Sigmoid colon (tissue), 7 donors: Measurements from ENCODE around the gene PRRT2. TPM values are rescaled to one million over a fixed set of nuclear protein-coding genes. Genes with fewer than 3 reads are reported as not detected.

Source experiments
- DNase-seq: peaks from one replicate; pipeline ENCODE4 v3.0.0-alpha.2; 2019
- H3K27ac ChIP-seq, 4 donors: fragments of 200-600 bp; sonication (generic); one replicate each; pipeline ENCODE4 v1.5.1; 2016 to 2019; ENCODE audit warnings: mild to moderate bottlenecking in 1 of 4
- H3K27me3 ChIP-seq, 3 donors: fragments of 200-600 bp; sonication (generic); one replicate each; pipeline ENCODE4 v1.5.1; 2019; ENCODE audit warnings: mild to moderate bottlenecking in 1 of 3
- H3K36me3 ChIP-seq, 4 donors: fragments of 200-600 bp; sonication (generic); one replicate each; pipeline ENCODE4 v1.5.1; 2016 to 2019
- H3K4me1 ChIP-seq, 4 donors: fragments of 200-600 bp; sonication (generic); one replicate each; pipeline ENCODE4 v1.5.1; 2017 to 2019
- H3K4me3 ChIP-seq, 4 donors: fragments of 200-600 bp; sonication (generic); one replicate each; pipeline ENCODE4 v1.5.1; 2017 to 2019; ENCODE audit warnings: mild to moderate bottlenecking in 2 of 4, moderate library complexity in 1 of 4
- H3K9me3 ChIP-seq, 4 donors: fragments of 200-600 bp in 3 of 4; sonication (generic) in 3 of 4; one replicate each; pipeline versions ENCODE4 v1.5.1 to v1.6.1; 2013 to 2019
- CTCF ChIP-seq, 4 experiments: fragments of 450-650 bp in 3 of 4; fragments of 200-600 bp in 1 of 4; IDR thresholded peaks; one replicate each; pipeline ENCODE4 v1.5.1; 2016 to 2019; ENCODE audit warnings: antibody characterized with exemption in 4 of 4, mild to moderate bottlenecking in 3 of 4, moderate library complexity in 2 of 4
- EP300 ChIP-seq, 4 donors: sonication (generic); formaldehyde crosslinking; IDR thresholded peaks; one replicate each; pipeline ENCODE4 v1.6.1; 2017; ENCODE audit warnings: antibody characterized with exemption in 4 of 4
- POLR2A ChIP-seq, 2 donors: fragments of 450-650 bp; IDR thresholded peaks; one replicate each; pipeline ENCODE4 v1.6.1; 2016; ENCODE audit warnings: antibody characterized with exemption in 2 of 2, mild to moderate bottlenecking in 2 of 2, moderate library complexity in 2 of 2
- POLR2AphosphoS5 ChIP-seq, 4 donors: sonication (generic); formaldehyde crosslinking; IDR thresholded peaks; one replicate each; pipeline ENCODE4 v1.6.1; 2017; ENCODE audit warnings: antibody characterized with exemption in 4 of 4
- WGBS, 2 donors: extraction: QIAGEN DNeasy Blood & Tissue Kit; methylation state at CpG; one replicate each; pipeline ENCODE4 v1.1.7; 2013; 5-methylcytosine and 5-hydroxymethylcytosine counted together
- intact Hi-C: fragments of 100-400 bp; cut with DNase I; formaldehyde crosslinking; loops from one replicate; pipeline ENCODE4 v1.15.1; 2023
- polyA plus RNA-seq, 3 donors: library from polyadenylated mRNA; stranded (reverse); fragments of 200-250 nt; gene quantifications; one replicate each; pipeline ENCODE4 v1.2.3, GENCODE V29; 2013
- total RNA-seq, 4 donors: library from RNA; depleted of rRNA; stranded (reverse); fragments of >200 nt; gene quantifications; one replicate each; pipeline ENCODE4 v1.1.0, GENCODE V29; 2016
- donor health status: healthy with polysubstance abuse.
- donor health status: Bipolar disorder and iron deficiency.
- donor health status: healthy.

The PRRT2 gene
- total and polyA plus RNA-seq, 7 donors = 0.69 to 22.7 (median 6.5) TPM; not detected in 1

- TF ChIP-seq EP300 (IDR thresholded peaks at IDR 0.05) (no peak), POLR2AphosphoS5 (IDR thresholded peaks at IDR 0.05) (no peak), CTCF (IDR thresholded peaks at IDR 0.05) (no peak), POLR2A (IDR thresholded peaks at IDR 0.05) (no peak)
- Histone ChIP-seq H3K27me3 (no peaks in the 10 kb centered on the region), H3K4me3 (peak within 1 kb of the TSS; percentile 66 to 76 (median 68)), H3K4me1 (peaks cover 0 to 50% (median 47%) of the 10 kb centered on the region in 4 donors), H3K27ac (peak within 1 kb of the TSS; percentile 94 to 99 (median 95)), H3K36me3 (peaks cover 0 to 22% (median 8%) of the 10 kb centered on the region in 4 donors), H3K9me3 (no peaks in the 10 kb centered on the region)
- intact Hi-C loops = no loop called here
- 1 to 2% methylated on average over 52 to 64 of the region's 67 CpGs for WGBS, 2 donors
- no peak for DNase-seq
Observed at GRCh38 chr16:29806099-29806579, 5.9 kb upstream of the PRRT2 start, which contains the start of gene MAZ. MAZ (plus strand) TSS chr16:29806529; CDS start chr16:29806702, 173 bp downstream.

- H3K36me3 ChIP-seq = peaks cover 0 to 22% (median 8%) of the 10 kb centered on the region in 4 donors
- H3K4me3 ChIP-seq = peak overlapping the region; percentile 59 to 70 (median 60)
- TF ChIP-seq CTCF (IDR thresholded peaks at IDR 0.05) (no peak), POLR2AphosphoS5 (IDR thresholded peaks at IDR 0.05) (no peak), EP300 (IDR thresholded peaks at IDR 0.05) (no peak), POLR2A (IDR thresholded peaks at IDR 0.05) (no peak)
- peak; percentile 84 for DNase-seq
- no peaks in the 10 kb centered on the region for H3K9me3 ChIP-seq
- no peaks in the 10 kb centered on the region for H3K27me3 ChIP-seq
- peaks cover 0 to 56% (median 50%) of the 10 kb centered on the region in 4 donors for H3K4me1 ChIP-seq
- WGBS, 2 donors = 1% methylated on average over 99 of the region's 99 CpGs
- peak overlapping the region; percentile 94 to 97 (median 95) for H3K27ac ChIP-seq
- intact Hi-C loops = no loop called here
Observed at GRCh38 chr16:29806641-29807425, 5.2 kb upstream of the PRRT2 start.

GRCh38 chr16:29807426-29808218 lies 4.4 kb upstream of the PRRT2 start:
- TF ChIP-seq CTCF (IDR thresholded peaks at IDR 0.05) = peak; percentile 18 to 59 (median 36)
- peak; percentile 27 to 79 for TF ChIP-seq POLR2A (IDR thresholded peaks at IDR 0.05)
- no peak for TF ChIP-seq EP300 (IDR thresholded peaks at IDR 0.05)
- peak; percentile 76 to 80 (median 78) for TF ChIP-seq POLR2AphosphoS5 (IDR thresholded peaks at IDR 0.05)
- DNase-seq = peak; percentile 96
- intact Hi-C loops = no loop called here
- WGBS, 2 donors = 1% methylated on average over 69 of the region's 69 CpGs
- peak overlapping the region; percentile 41 to 70 (median 60) for H3K4me3 ChIP-seq
- H3K27me3 ChIP-seq = no peaks in the 10 kb centered on the region
- H3K36me3 ChIP-seq = peaks cover 0 to 22% (median 8%) of the 10 kb centered on the region in 4 donors
- no peaks in the 10 kb centered on the region for H3K9me3 ChIP-seq
- peaks cover 0 to 63% (median 56%) of the 10 kb centered on the region in 4 donors for H3K4me1 ChIP-seq
- peak overlapping the region; percentile 94 to 97 (median 95) for H3K27ac ChIP-seq

- peak overlapping the region; percentile 41 to 70 (median 60) for H3K4me3 ChIP-seq
- H3K27me3 ChIP-seq = no peaks in the 10 kb centered on the region
- 43 to 49% methylated on average over 25 of the region's 25 CpGs for WGBS, 2 donors
- H3K4me1 ChIP-seq = peaks cover 0 to 71% (median 64%) of the 10 kb centered on the region in 4 donors
- peak overlapping the region; percentile 94 to 97 (median 95) for H3K27ac ChIP-seq
- H3K36me3 ChIP-seq = peaks cover 0 to 22% (median 8%) of the 10 kb centered on the region in 4 donors
- TF ChIP-seq POLR2AphosphoS5 (IDR thresholded peaks at IDR 0.05) = no peak
- no peak for TF ChIP-seq CTCF (IDR thresholded peaks at IDR 0.05)
- no peak for DNase-seq
- H3K9me3 ChIP-seq = no peaks in the 10 kb centered on the region
- intact Hi-C loops = no loop called here
Observed at GRCh38 chr16:29808219-29808900, 3.6 kb upstream of the PRRT2 start.
